CD4-positive, CD25-positive, alpha-beta regulatory T cell (primary cell): Measurements from ENCODE around the gene SLC7A8. TPM values are rescaled to one million over a fixed set of nuclear protein-coding genes. Genes with fewer than 3 reads are reported as not detected.

Experiments used
- ATAC-seq, 2 donors: fragments of 150-1000 bp; cut with Tn5 transposase; one replicate each; pipeline ENCODE4 v1.10.0; 2021; ENCODE audit warnings: low read depth in 2 of 2, moderate number of reproducible peaks in 2 of 2, moderate library complexity in 1 of 2
- DNase-seq, 3 donors: peaks; one replicate each; pipeline versions ENCODE4 v3.0.0 to v3.0.0-alpha.2; 2012 to 2022; ENCODE audit warnings: mixed read lengths in 1 of 3
- H3K27ac ChIP-seq: one replicate; pipeline ENCODE4 v1.7.0; 2013; ENCODE audit warnings: mild to moderate bottlenecking, low read length; ENCODE audit not compliant: insufficient read depth, poor library complexity, severe bottlenecking
- H3K27me3 ChIP-seq: one replicate; pipeline ENCODE4 v1.7.0; 2013; ENCODE audit warnings: low read length; ENCODE audit not compliant: control insufficient read depth, insufficient read depth
- H3K36me3 ChIP-seq: one replicate; pipeline ENCODE4 v1.7.0; 2013; ENCODE audit warnings: mild to moderate bottlenecking, low read length, moderate library complexity; ENCODE audit not compliant: control insufficient read depth, insufficient read depth
- H3K4me1 ChIP-seq: 2 replicates; pipeline ENCODE4 v1.7.0; 2013; ENCODE audit warnings: mild to moderate bottlenecking, low read length; ENCODE audit not compliant: insufficient read depth, control insufficient read depth, poor library complexity, severe bottlenecking
- H3K4me3 ChIP-seq: one replicate; pipeline ENCODE4 v1.7.0; 2013; ENCODE audit warnings: low read depth, mild to moderate bottlenecking, low read length, moderate library complexity
- H3K9me3 ChIP-seq, 2 experiments: 1 replicate in 1 of 2; 2 replicates in 1 of 2; pipeline ENCODE4 v1.7.0; 2013; ENCODE audit warnings: low read length in 2 of 2, mild to moderate bottlenecking in 1 of 2, moderate library complexity in 1 of 2; ENCODE audit not compliant: control insufficient read depth in 2 of 2
- H3K27ac Mint-ChIP-seq, 3 donors: one replicate each; pipeline ENCODE4 v1.8.0; 2020 to 2022; ENCODE audit warnings: mild to moderate bottlenecking in 3 of 3, mixed read lengths in 3 of 3, moderate library complexity in 2 of 3
- H3K27me3 Mint-ChIP-seq: one replicate; pipeline ENCODE4 v1.8.0; 2022; ENCODE audit warnings: mild to moderate bottlenecking, mixed read lengths
- H3K36me3 Mint-ChIP-seq: one replicate; pipeline ENCODE4 v1.8.0; 2020; ENCODE audit warnings: mixed read lengths
- H3K4me1 Mint-ChIP-seq, 4 donors: one replicate each; pipeline ENCODE4 v1.8.0; 2020 to 2022; ENCODE audit warnings: mixed read lengths in 4 of 4, mild to moderate bottlenecking in 1 of 4
- H3K4me3 Mint-ChIP-seq, 4 donors: one replicate each; pipeline ENCODE4 v1.8.0; 2020 to 2022; ENCODE audit warnings: mild to moderate bottlenecking in 4 of 4, mixed read lengths in 4 of 4, moderate library complexity in 3 of 4
- H3K9me3 Mint-ChIP-seq, 7 donors: one replicate each; pipeline ENCODE4 v1.8.0; 2020 to 2022; ENCODE audit warnings: mixed read lengths in 7 of 7, mild to moderate bottlenecking in 3 of 7, moderate library complexity in 2 of 7
- polyA plus RNA-seq, 4 donors: library from polyadenylated mRNA; unstranded; fragments of 300-500 nt; fragmentation: Illumina TruSeq; gene quantifications; one replicate each; pipeline ENCODE4 v1.2.3, GENCODE V29; 2021
- total RNA-seq: library from RNA; stranded (reverse); gene quantifications from one replicate; pipeline ENCODE4 v1.2.3, GENCODE V29; 2022

The SLC7A8 gene
- total and polyA plus RNA-seq, 5 donors from 2014 or later, result 0.48 to 1.8 (median 1.1) TPM; not detected in 1

GRCh38 chr14:23102801-23103200 lies 80.7 kb downstream of the SLC7A8 start:
- Histone ChIP-seq H3K9me3 (no peaks in the 10 kb centered on the region), H3K36me3 (peaks cover 11% of the 10 kb centered on the region), H3K27ac (no peak overlapping the region), H3K4me3 (no peak overlapping the region), H3K4me1 (no peaks in the 10 kb centered on the region), H3K27me3 (no peaks in the 10 kb centered on the region)
- ATAC-seq (no peak), DNase-seq (no peak)
- H3K4me3 Mint-ChIP-seq, result no peak overlapping the region
- H3K27ac Mint-ChIP-seq, result peak overlapping the region in 1 of 3 donors; percentile 76
- H3K36me3 Mint-ChIP-seq, result peaks cover 6% of the 10 kb centered on the region
- peaks cover 3 to 17% (median 4%) of the 10 kb centered on the region in 4 donors for H3K4me1 Mint-ChIP-seq
- peaks cover 7% of the 10 kb centered on the region for H3K27me3 Mint-ChIP-seq
- no peaks in the 10 kb centered on the region for H3K9me3 Mint-ChIP-seq

- Mint-ChIP-seq H3K27ac (peak overlapping the region in 1 of 3 donors; percentile 91), H3K36me3 (peaks cover 13% of the 10 kb centered on the region), H3K27me3 (peaks cover 7% of the 10 kb centered on the region), H3K9me3 (no peaks in the 10 kb centered on the region), H3K4me1 (peaks cover 8 to 17% (median 10%) of the 10 kb centered on the region in 4 donors), H3K4me3 (peak overlapping the region in 1 of 4 donors; percentile 8)
- Histone ChIP-seq H3K4me3 (no peak overlapping the region), H3K36me3 (peaks cover 17% of the 10 kb centered on the region), H3K9me3 (no peaks in the 10 kb centered on the region), H3K4me1 (peaks cover 2% of the 10 kb centered on the region), H3K27me3 (no peaks in the 10 kb centered on the region), H3K27ac (no peak overlapping the region)
- DNase-seq (no peak), ATAC-seq (no peak)
Measured at GRCh38 chr14:23101986-23102625, 81.4 kb downstream of the SLC7A8 start.

- no peak for ATAC-seq
- peaks cover 4% of the 10 kb centered on the region for H3K27me3 Mint-ChIP-seq
- no peak overlapping the region for H3K27ac Mint-ChIP-seq
- H3K4me3 Mint-ChIP-seq, result peak overlapping the region in 1 of 4 donors; percentile 12
- Histone ChIP-seq H3K36me3 (peaks cover 17% of the 10 kb centered on the region), H3K4me3 (no peak overlapping the region), H3K27me3 (no peaks in the 10 kb centered on the region), H3K4me1 (peaks cover 9% of the 10 kb centered on the region), H3K9me3 (no peaks in the 10 kb centered on the region), H3K27ac (no peak overlapping the region)
- no peaks in the 10 kb centered on the region for H3K9me3 Mint-ChIP-seq
- H3K36me3 Mint-ChIP-seq, result peaks cover 16% of the 10 kb centered on the region
- H3K4me1 Mint-ChIP-seq, result peaks cover 10 to 18% (median 15%) of the 10 kb centered on the region in 4 donors
- DNase-seq, result no peak
Measured at GRCh38 chr14:23101213-23101970, 82.1 kb downstream of the SLC7A8 start.

- Histone ChIP-seq H3K4me3 (no peak overlapping the region), H3K27me3 (no peaks in the 10 kb centered on the region), H3K36me3 (peaks cover 17% of the 10 kb centered on the region), H3K9me3 (no peaks in the 10 kb centered on the region), H3K27ac (no peak overlapping the region), H3K4me1 (peaks cover 18% of the 10 kb centered on the region)
- peak overlapping the region in 1 of 3 donors; percentile 52 for H3K27ac Mint-ChIP-seq
- no peaks in the 10 kb centered on the region for H3K9me3 Mint-ChIP-seq
- no peak overlapping the region for H3K4me3 Mint-ChIP-seq
- DNase-seq (no peak), ATAC-seq (no peak)
- peaks cover 4% of the 10 kb centered on the region for H3K27me3 Mint-ChIP-seq
- peaks cover 16% of the 10 kb centered on the region for H3K36me3 Mint-ChIP-seq
- H3K4me1 Mint-ChIP-seq, result peaks cover 13 to 18% (median 15%) of the 10 kb centered on the region in 4 donors
Measured at GRCh38 chr14:23099212-23099861, 84.1 kb downstream of the SLC7A8 start.

GRCh38 chr14:23097786-23098185 lies 85.7 kb downstream of the SLC7A8 start:
- ATAC-seq (no peak), DNase-seq (no peak)
- Histone ChIP-seq H3K27ac (no peak overlapping the region), H3K36me3 (peaks cover 17% of the 10 kb centered on the region), H3K4me1 (peaks cover 33% of the 10 kb centered on the region), H3K9me3 (no peaks in the 10 kb centered on the region), H3K4me3 (peak overlapping the region; percentile 98), H3K27me3 (no peaks in the 10 kb centered on the region)
- H3K27me3 Mint-ChIP-seq, result peaks cover 4% of the 10 kb centered on the region
- H3K27ac Mint-ChIP-seq, result peak overlapping the region in 1 of 3 donors; percentile 76
- peak overlapping the region in 1 of 4 donors; percentile 56 for H3K4me3 Mint-ChIP-seq
- no peaks in the 10 kb centered on the region for H3K9me3 Mint-ChIP-seq
- H3K4me1 Mint-ChIP-seq, result peaks cover 13 to 27% (median 22%) of the 10 kb centered on the region in 4 donors
- H3K36me3 Mint-ChIP-seq, result peaks cover 16% of the 10 kb centered on the region

- no peaks in the 10 kb centered on the region for H3K27me3 Mint-ChIP-seq
Measured at GRCh38 chr14:23095196-23096108, 88.0 kb downstream of the SLC7A8 start, which contains the start of gene C14orf119. Gene C14orf119, plus strand, starts transcription at chr14:23095505. Its CDS starts 2,154 bp downstream, at chr14:23097659.

More at GRCh38 chr14:23095196-23096108, 88.0 kb downstream of the SLC7A8 start, which contains the start of gene C14orf119:
- H3K4me3 Mint-ChIP-seq, result no peak within 1 kb of the TSS
- Histone ChIP-seq H3K27ac (peak within 1 kb of the TSS; percentile 99), H3K36me3 (peaks cover 40% of the 10 kb centered on the region), H3K4me1 (peaks cover 36% of the 10 kb centered on the region), H3K9me3 (no peaks in the 10 kb centered on the region), H3K4me3 (peak within 1 kb of the TSS; percentile 98), H3K27me3 (no peaks in the 10 kb centered on the region)
- no peaks in the 10 kb centered on the region for H3K9me3 Mint-ChIP-seq
- H3K27ac Mint-ChIP-seq, result no peak within 1 kb of the TSS
- H3K4me1 Mint-ChIP-seq, result peaks cover 14 to 43% (median 32%) of the 10 kb centered on the region in 4 donors
- DNase-seq (peak; percentile 99 to 100 (median 100)), ATAC-seq (peak; percentile 91 to 93)
- peaks cover 24% of the 10 kb centered on the region for H3K36me3 Mint-ChIP-seq
